ENCODE results near the gene ZFAND5. TPM values are rescaled to one million over a fixed set of nuclear protein-coding genes. Genes with fewer than 3 reads are reported as not detected.

Gene ZFAND5
- total and polyA plus RNA-seq, 7 donors = 77.7 to 951 (median 594) TPM

DNA sequence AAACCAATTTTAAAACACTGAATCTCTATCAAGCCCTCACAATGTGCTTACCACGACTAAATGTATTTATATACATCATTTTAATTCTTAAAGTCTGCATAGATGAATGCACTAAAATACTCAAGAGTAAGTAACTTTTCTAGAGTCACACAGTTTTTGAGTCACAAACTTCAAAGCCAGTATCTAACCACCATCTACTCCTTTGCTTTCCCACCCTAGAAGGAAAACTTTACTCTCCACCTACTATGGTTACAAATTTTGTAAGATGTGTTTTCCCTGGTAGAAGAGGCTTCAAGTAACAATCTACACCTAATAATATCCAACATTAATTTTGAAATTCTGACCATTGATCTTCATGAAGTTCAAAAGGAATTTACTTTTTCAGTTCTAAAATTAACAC is 18.7 kb downstream of the ZFAND5 start:
- Histone ChIP-seq H3K36me3 (ENCODE audit: insufficient read depth in 1 of 2, low read depth in 1 of 2) (no peaks in the 10 kb centered on the region), H3K27me3 (ENCODE audit: insufficient read depth in 3 of 3, low read length in 2 of 3) (no peaks in the 10 kb centered on the region), H3K4me1 (peaks cover 12% of the 10 kb centered on the region), H3K9me3 (no peaks in the 10 kb centered on the region), H3K4me3 (no peak overlapping the region), H3K27ac (no peak overlapping the region)
- intact Hi-C loops (cut with DNase I) = no loop called here
- DNase-seq (no peak), ATAC-seq (no peak)
- WGBS, 3 donors = 83 to 88% (median 84%) methylated on average over 1 of the region's 1 CpG
- TF ChIP-seq, protein P1, sequence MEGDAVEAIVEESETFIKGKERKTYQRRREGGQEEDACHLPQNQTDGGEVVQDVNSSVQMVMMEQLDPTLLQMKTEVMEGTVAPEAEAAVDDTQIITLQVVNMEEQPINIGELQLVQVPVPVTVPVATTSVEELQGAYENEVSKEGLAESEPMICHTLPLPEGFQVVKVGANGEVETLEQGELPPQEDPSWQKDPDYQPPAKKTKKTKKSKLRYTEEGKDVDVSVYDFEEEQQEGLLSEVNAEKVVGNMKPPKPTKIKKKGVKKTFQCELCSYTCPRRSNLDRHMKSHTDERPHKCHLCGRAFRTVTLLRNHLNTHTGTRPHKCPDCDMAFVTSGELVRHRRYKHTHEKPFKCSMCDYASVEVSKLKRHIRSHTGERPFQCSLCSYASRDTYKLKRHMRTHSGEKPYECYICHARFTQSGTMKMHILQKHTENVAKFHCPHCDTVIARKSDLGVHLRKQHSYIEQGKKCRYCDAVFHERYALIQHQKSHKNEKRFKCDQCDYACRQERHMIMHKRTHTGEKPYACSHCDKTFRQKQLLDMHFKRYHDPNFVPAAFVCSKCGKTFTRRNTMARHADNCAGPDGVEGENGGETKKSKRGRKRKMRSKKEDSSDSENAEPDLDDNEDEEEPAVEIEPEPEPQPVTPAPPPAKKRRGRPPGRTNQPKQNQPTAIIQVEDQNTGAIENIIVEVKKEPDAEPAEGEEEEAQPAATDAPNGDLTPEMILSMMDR (IDR thresholded peaks at IDR 0.05) = no peak

DNA sequence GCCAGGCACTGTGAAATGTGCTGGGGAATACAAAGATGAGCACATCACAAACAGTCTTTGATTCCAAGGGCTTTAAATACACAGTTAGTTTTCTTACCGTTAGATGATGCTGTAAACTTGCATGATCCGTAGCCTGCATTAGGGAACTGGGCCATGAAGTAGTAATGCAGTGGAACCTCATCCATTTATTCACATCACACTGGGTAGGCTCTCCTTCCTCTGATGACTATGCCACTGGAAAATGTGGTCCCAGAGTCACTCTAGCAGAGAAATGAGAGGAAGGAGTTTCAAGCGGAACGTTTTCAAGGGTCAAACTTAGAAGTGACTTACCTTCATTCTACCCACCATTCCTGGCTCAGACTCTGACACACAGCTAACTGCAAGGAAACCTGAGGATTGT is 26.4 kb downstream of the ZFAND5 start:
- no peak for ATAC-seq
- H3K4me3 ChIP-seq = no peak overlapping the region
- DNase-seq = no peak
- no peaks in the 10 kb centered on the region for H3K9me3 ChIP-seq
- intact Hi-C loops (cut with DNase I) = no loop called here
- no peak overlapping the region for H3K27ac ChIP-seq
- TF ChIP-seq, protein P1 (IDR thresholded peaks at IDR 0.05) = no peak
- 83 to 93% (median 86%) methylated on average over 4 of the region's 4 CpGs for WGBS, 3 donors
- no peaks in the 10 kb centered on the region for H3K36me3 ChIP-seq (ENCODE audit: insufficient read depth in 1 of 2, low read depth in 1 of 2)
- H3K4me1 ChIP-seq = no peaks in the 10 kb centered on the region
- H3K27me3 ChIP-seq (ENCODE audit: insufficient read depth in 3 of 3, low read length in 2 of 3) = no peaks in the 10 kb centered on the region

DNA sequence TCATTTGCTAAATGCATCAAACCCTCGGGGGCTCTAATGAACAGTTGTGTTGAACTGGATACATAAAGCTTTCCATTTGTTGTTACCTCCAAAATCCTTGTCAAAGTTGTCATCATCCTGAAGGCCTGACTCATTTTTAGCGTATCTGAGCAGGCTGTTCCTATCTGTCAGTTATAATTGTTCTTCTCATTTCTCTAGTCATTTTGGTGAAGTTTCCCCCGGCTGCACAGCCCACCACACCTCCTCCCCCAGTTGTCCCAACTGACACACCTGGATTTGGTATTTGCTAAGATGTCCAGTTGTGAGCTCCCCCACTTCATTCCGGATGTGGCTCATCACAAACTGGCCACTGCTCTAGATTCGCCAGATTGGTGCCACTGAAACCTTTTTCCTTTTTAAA is 27.7 kb downstream of the ZFAND5 start:
- intact Hi-C loops (cut with DNase I) = no loop called here

DNA sequence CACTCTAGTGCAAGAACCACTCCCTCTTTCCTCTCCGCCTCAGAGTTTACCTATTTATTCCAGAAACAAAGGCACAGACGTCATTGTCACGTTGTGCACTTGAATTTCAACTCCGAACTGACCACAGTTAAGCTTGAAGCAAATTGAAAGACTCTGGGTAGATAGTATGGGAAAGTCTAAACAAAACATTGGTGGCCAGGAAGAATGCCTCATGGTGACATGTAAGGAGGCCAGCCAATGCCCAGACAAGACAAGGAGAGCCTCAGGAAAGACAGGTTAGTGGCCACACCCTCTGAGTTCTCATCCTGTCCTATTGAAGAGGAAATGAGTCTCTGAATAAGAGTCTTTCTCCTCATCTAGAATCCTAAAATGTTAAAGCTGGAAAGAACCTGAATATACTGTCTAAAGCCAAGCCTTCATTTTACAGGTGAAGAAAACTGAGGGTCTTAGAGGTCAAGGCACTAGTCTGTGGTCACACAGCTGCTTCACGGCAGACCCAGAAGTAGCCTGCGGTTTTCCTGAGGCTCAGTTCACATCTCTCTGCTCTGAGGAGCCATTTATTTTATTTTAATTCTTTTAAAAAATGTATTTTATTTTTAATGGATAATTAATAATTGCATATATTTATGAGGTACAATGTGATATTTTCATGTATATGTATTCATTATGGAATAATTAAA is 30.2 kb downstream of the ZFAND5 start:
- H3K9me3 ChIP-seq = no peaks in the 10 kb centered on the region
- TF ChIP-seq, protein P1 (IDR thresholded peaks at IDR 0.05) = no peak
- no peaks in the 10 kb centered on the region for H3K36me3 ChIP-seq (ENCODE audit: insufficient read depth in 1 of 2, low read depth in 1 of 2)
- DNase-seq (no peak), ATAC-seq (no peak)
- H3K4me1 ChIP-seq = no peaks in the 10 kb centered on the region
- H3K27ac ChIP-seq = no peak overlapping the region
- intact Hi-C loops (cut with DNase I) = no loop called here
- no peak overlapping the region for H3K4me3 ChIP-seq
- H3K27me3 ChIP-seq (ENCODE audit: insufficient read depth in 3 of 3, low read length in 2 of 3) = no peaks in the 10 kb centered on the region
- 88 to 93% (median 92%) methylated on average over 6 of the region's 6 CpGs for WGBS, 3 donors

More for the DNA sequence above, 27.7 kb downstream of the ZFAND5 start:
- DNase-seq (no peak), ATAC-seq (no peak)
- 65 to 79% (median 70%) methylated on average over 5 of the region's 5 CpGs for WGBS, 3 donors
- no peaks in the 10 kb centered on the region for H3K27me3 ChIP-seq (ENCODE audit: insufficient read depth in 3 of 3, low read length in 2 of 3)
- no peak overlapping the region for H3K4me3 ChIP-seq
- H3K27ac ChIP-seq = no peak overlapping the region
- TF ChIP-seq, protein P1 (IDR thresholded peaks at IDR 0.05) = no peak
- no peaks in the 10 kb centered on the region for H3K36me3 ChIP-seq (ENCODE audit: insufficient read depth in 1 of 2, low read depth in 1 of 2)
- no peaks in the 10 kb centered on the region for H3K9me3 ChIP-seq
- no peaks in the 10 kb centered on the region for H3K4me1 ChIP-seq

DNA sequence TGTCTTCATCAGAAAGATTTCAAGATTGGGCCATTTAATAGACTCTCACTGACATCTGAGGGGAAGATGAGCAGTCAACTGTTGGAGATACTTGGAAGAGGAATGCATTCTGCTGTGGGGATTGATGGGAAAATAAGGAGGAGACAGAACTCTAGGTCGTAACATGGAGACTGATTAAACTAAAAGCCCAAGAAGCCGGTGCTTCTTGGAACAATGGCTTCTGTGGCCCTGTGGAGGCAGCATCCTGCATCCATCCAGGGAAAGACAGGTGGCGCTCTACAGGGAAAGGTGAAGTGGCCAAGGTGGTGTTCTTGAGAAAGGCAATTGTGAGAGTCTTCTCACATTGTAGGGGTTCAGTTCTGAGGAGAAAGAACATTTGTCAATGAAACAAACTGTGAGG is 31.3 kb downstream of the ZFAND5 start:
- TF ChIP-seq, protein P1 (IDR thresholded peaks at IDR 0.05) = peak; percentile 5
- intact Hi-C loops (cut with DNase I) = no loop called here
- Histone ChIP-seq H3K36me3 (ENCODE audit: insufficient read depth in 1 of 2, low read depth in 1 of 2) (no peaks in the 10 kb centered on the region), H3K4me3 (no peak overlapping the region), H3K27ac (no peak overlapping the region), H3K4me1 (no peaks in the 10 kb centered on the region), H3K27me3 (ENCODE audit: insufficient read depth in 3 of 3, low read length in 2 of 3) (no peaks in the 10 kb centered on the region), H3K9me3 (no peaks in the 10 kb centered on the region)
- WGBS, 3 donors = 66 to 75% (median 75%) methylated on average over 3 of the region's 3 CpGs
- no peak for DNase-seq
- no peak for ATAC-seq

All from psoas muscle (tissue), 8 donors.